ENCODE measurements around the gene UBE2L5. TPM values are rescaled to one million over a fixed set of nuclear protein-coding genes. Genes with fewer than 3 reads are reported as not detected.

The UBE2L5 gene
- total and polyA plus RNA-seq, 2 of the 4 experiments (the other 2 are of a cell fraction) = 0.18 TPM; not detected in 1

DNA sequence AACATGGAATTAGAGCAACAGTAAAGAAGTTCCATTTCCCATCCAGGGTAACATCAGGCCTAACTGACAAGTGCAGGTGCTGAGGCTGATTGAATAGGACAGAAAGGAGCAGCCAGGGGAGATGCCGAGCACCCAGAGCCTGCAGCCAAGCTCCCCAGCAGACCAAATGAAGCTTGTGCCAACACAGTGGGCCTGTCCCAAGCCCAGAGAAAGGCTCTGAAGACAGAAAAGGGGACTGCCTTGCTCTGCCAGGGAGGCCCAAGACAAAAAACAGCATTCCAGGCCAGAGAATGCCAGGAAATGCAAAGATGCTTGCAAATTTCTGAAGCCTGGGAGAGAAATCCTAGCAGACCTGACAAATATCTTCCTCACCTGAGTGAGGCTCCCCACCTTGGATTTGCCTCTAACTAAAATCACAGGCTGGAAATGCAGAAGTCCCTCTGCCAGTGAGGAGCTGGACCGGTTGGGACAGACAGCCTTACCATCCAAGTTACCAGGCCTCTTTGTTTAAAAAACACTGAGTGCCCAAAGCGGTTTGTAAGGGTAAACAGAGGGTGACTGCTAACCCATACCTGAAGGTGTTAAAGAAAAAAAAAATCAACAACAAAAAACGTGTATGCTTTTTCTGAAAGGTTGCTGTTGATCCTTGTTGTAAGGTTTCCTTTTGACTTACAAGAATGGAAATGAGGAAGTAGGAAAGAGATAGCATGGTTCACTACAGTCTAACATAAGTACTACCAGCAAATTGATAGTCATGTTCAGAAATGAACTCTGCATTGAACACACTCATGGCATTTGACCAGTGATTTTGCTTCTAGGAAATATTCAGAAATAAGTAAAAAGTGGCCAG is 55.3 kb downstream of the UBE2L5 start:
- 80% methylated on average over 1 of the region's 4 CpGs; no CpG with 5 or more reads in 1 of the 2 experiments for WGBS, 2 experiments (ENCODE audit: extremely low coverage in 2 of 2, insufficient read length in 1 of 2)

More for the DNA sequence above, 55.3 kb downstream of the UBE2L5 start:
- in situ Hi-C loops (cut with MboI; ENCODE audit: low sequenced_read_pairs) = no loop called here
- ChIA-PET CTCF (interaction anchor here (0.6 to 1.2 kb wide), 2 partner anchors 11 to 56 kb away, joined by 3 to 5 read pairs; no protein-coding TSS in a partner anchor), POLR2A (ENCODE audit: unreplicated experiment) (no interaction called here)
- no peak overlapping the region for H2BK120ac ChIP-seq (ENCODE audit: low read depth, low read length)
- no peak overlapping the region for H3K23ac ChIP-seq (ENCODE audit: low read depth, low read length)
- dilution Hi-C loops (cut with HindIII; ENCODE audit: low sequenced_read_pairs, unreplicated experiment) = no loop called here
- H4K8ac ChIP-seq (ENCODE audit: low read depth in 2 of 2, low read length in 2 of 2) = no peak overlapping the region
- H3K4ac ChIP-seq (ENCODE audit: low read depth, low read length) = no peak overlapping the region
- H2BK15ac ChIP-seq (ENCODE audit: low read depth, low read length) = no peak overlapping the region
- ATAC-seq (ENCODE audit: low read depth) (no peak), DNase-seq (no peak)
- no peak overlapping the region for H2BK20ac ChIP-seq (ENCODE audit: low read depth, low read length)
- H3K27ac ChIP-seq (ENCODE audit: insufficient read depth, low read length) = no peak overlapping the region
- H2AK5ac ChIP-seq (ENCODE audit: low read depth, low read length) = no peak overlapping the region
- no peaks in the 10 kb centered on the region for H3K27me3 ChIP-seq (ENCODE audit: control insufficient read depth, insufficient read depth, low read length)
- H2BK5ac ChIP-seq (ENCODE audit: low read depth, low read length, poor library complexity, severe bottlenecking) = no peak overlapping the region
- H3K14ac ChIP-seq (replicated peaks; ENCODE audit: low read depth, low read length) = no peak overlapping the region
- no peaks in the 10 kb centered on the region for H3K79me1 ChIP-seq (ENCODE audit: low read depth in 1 of 2, low read length in 2 of 2)
- no peak for TF ChIP-seq MXI1 (IDR thresholded peaks at IDR 0.05; ENCODE audit: borderline replicate concordance, low read depth, low read length)
- TF ChIP-seq, protein P1, sequence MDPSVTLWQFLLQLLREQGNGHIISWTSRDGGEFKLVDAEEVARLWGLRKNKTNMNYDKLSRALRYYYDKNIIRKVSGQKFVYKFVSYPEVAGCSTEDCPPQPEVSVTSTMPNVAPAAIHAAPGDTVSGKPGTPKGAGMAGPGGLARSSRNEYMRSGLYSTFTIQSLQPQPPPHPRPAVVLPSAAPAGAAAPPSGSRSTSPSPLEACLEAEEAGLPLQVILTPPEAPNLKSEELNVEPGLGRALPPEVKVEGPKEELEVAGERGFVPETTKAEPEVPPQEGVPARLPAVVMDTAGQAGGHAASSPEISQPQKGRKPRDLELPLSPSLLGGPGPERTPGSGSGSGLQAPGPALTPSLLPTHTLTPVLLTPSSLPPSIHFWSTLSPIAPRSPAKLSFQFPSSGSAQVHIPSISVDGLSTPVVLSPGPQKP (IDR thresholded peaks at IDR 0.05; ENCODE audit: borderline replicate concordance, low read depth, low read length) = no peak
- TF ChIP-seq CTCF (conservative IDR thresholded peaks at IDR 0.05; ENCODE audit: low read depth, low read length) = no peak
- TF ChIP-seq RAD21 (IDR thresholded peaks at IDR 0.05; ENCODE audit: low read length) = no peak
- no peak for TF ChIP-seq SMC3 (IDR thresholded peaks at IDR 0.05; ENCODE audit: low read depth, low read length)
- no peak for TF ChIP-seq CEBPB (IDR thresholded peaks at IDR 0.05; ENCODE audit: low read depth, low read length)
- TF ChIP-seq POLR2A (IDR thresholded peaks at IDR 0.05; ENCODE audit: low read depth, low read length) = no peak
- no peak for TF ChIP-seq RFX5 (IDR thresholded peaks at IDR 0.05; ENCODE audit: low read depth, low read length)
- TF ChIP-seq MAFK (IDR thresholded peaks at IDR 0.05; ENCODE audit: low read depth, low read length) = no peak
- no peak for TF ChIP-seq BHLHE40 (IDR thresholded peaks at IDR 0.05; ENCODE audit: low read depth, low read length)
- TF ChIP-seq FOS (IDR thresholded peaks at IDR 0.05; ENCODE audit: low read depth, low read length) = no peak
- TF ChIP-seq MAZ (IDR thresholded peaks at IDR 0.05; ENCODE audit: borderline replicate concordance, low read depth, low read length) = no peak
- TF ChIP-seq CHD1 (IDR thresholded peaks at IDR 0.05; ENCODE audit: low read depth, low read length) = no peak
- TF ChIP-seq USF2 (IDR thresholded peaks at IDR 0.05; ENCODE audit: low read depth, low read length) = no peak
- no peak for TF ChIP-seq NFE2L2 (IDR thresholded peaks at IDR 0.05; ENCODE audit: low read depth, low read length)
- H3K36me3 ChIP-seq (ENCODE audit: control insufficient read depth, insufficient read depth, low read length) = no peaks in the 10 kb centered on the region
- intact Hi-C loops (cut with micrococcal nuclease) = no loop called here
- H3K9me3 ChIP-seq (ENCODE audit: control insufficient read depth, insufficient read depth, low read length) = no peaks in the 10 kb centered on the region
- H2AK9ac ChIP-seq (replicated peaks; ENCODE audit: low read depth, low read length, poor library complexity) = no peak overlapping the region
- no peak overlapping the region for H4K5ac ChIP-seq (ENCODE audit: low read depth, low read length)
- BruUV-seq (replicated peaks) = no TSS peak
- no peaks in the 10 kb centered on the region for H3K4me1 ChIP-seq (ENCODE audit: control insufficient read depth, insufficient read depth, low read length)
- no peak overlapping the region for H3K9ac ChIP-seq (ENCODE audit: low read depth, low read length)
- H3K4me3 ChIP-seq (ENCODE audit: insufficient read depth, low read depth, low read length) = no peak overlapping the region
- H3K4me2 ChIP-seq (ENCODE audit: low read depth, low read length) = no peak overlapping the region
- no peak overlapping the region for H3K18ac ChIP-seq (ENCODE audit: low read depth, low read length)
- no peak overlapping the region for H3K56ac ChIP-seq (ENCODE audit: extremely low read depth, insufficient read depth, low read length)
- H2AFZ ChIP-seq (replicated peaks; ENCODE audit: low read length, poor library complexity) = no peak overlapping the region
- no peak overlapping the region for H4K91ac ChIP-seq (ENCODE audit: insufficient read depth, low read depth, low read length)
- no peaks in the 10 kb centered on the region for H4K20me1 ChIP-seq (ENCODE audit: insufficient read depth, low read length)
- no peaks in the 10 kb centered on the region for H3K9me1 ChIP-seq (ENCODE audit: insufficient read depth, low read length)
